WTC11 (cell line): ENCODE measurements around the gene CAMK1G. TPM values are rescaled to one million over a fixed set of nuclear protein-coding genes. Genes with fewer than 3 reads are reported as not detected.

Experiments
- ATAC-seq: fragments of 200-7000 bp; cut with Tn5 transposase; 2 replicates; pipeline ENCODE4 v1.10.0; 2021; ENCODE audit warnings: mild to moderate bottlenecking, moderate library complexity
- CTCF ChIA-PET: fragments of 300-600 bp; sonication (Branson Sonifier 250); formaldehyde crosslinking; loops from one replicate; lab custom pipeline; 2021; ENCODE audit warnings: antibody characterized with exemption; lab: Charles Lee
- POLR2A ChIA-PET: fragments of 350-600 bp; sonication (Branson Sonifier 250); formaldehyde crosslinking; loops from one replicate; lab custom pipeline; 2021; ENCODE audit warnings: antibody characterized with exemption; lab: Charles Lee
- DNase-seq: peaks from one replicate; pipeline ENCODE4 v3.0.0; 2021; ENCODE audit warnings: low spot score
- H3K27ac Mint-ChIP-seq: 2 replicates; pipeline ENCODE4 v1.8.0; 2021; ENCODE audit warnings: mixed read lengths
- H3K27me3 Mint-ChIP-seq: 2 replicates; pipeline ENCODE4 v1.8.0; 2021; ENCODE audit warnings: low read depth, mild to moderate bottlenecking, moderate library complexity, mixed read lengths
- H3K36me3 Mint-ChIP-seq: 2 replicates; pipeline ENCODE4 v1.8.0; 2021; ENCODE audit warnings: mixed read lengths
- H3K4me1 Mint-ChIP-seq: 2 replicates; pipeline ENCODE4 v1.8.0; 2022; ENCODE audit warnings: mixed read lengths
- H3K4me3 Mint-ChIP-seq: 2 replicates; pipeline ENCODE4 v1.8.0; 2021; ENCODE audit warnings: mild to moderate bottlenecking, moderate library complexity, mixed read lengths
- H3K9me3 Mint-ChIP-seq: 2 replicates; pipeline ENCODE4 v1.8.0; 2021; ENCODE audit warnings: mixed read lengths
- ATF1 ChIP-seq: sonication (generic); formaldehyde crosslinking; IDR thresholded peaks from 2 replicates; pipeline ENCODE4 v1.8.1; 2023; ENCODE audit warnings: mild to moderate bottlenecking, moderate library complexity, missing genetic modification reagents
- GABPB1 ChIP-seq: sonication (generic); formaldehyde crosslinking; IDR thresholded peaks from 2 replicates; pipeline ENCODE4 v1.8.1; 2023; ENCODE audit warnings: mild to moderate bottlenecking, missing genetic modification reagents
- GRHL2 ChIP-seq: fragments of 250-450 bp; sonication (Bioruptor Pico); IDR thresholded peaks from 2 replicates; pipeline ENCODE4 v1.8.0; 2022; ENCODE audit warnings: mild to moderate bottlenecking, moderate library complexity; ENCODE audit not compliant: insufficient replicate concordance, severe bottlenecking
- JUN ChIP-seq: sonication (generic); formaldehyde crosslinking; IDR thresholded peaks from 2 replicates; pipeline ENCODE4 v1.8.0; 2023; ENCODE audit warnings: mild to moderate bottlenecking, missing genetic modification reagents
- TEAD1 ChIP-seq: sonication (generic); formaldehyde crosslinking; IDR thresholded peaks from 2 replicates; pipeline ENCODE4 v1.8.0; 2022; ENCODE audit warnings: mild to moderate bottlenecking, missing genetic modification reagents
- TEAD4 ChIP-seq: sonication (generic); formaldehyde crosslinking; IDR thresholded peaks from 2 replicates; pipeline ENCODE4 v1.8.0; 2022; ENCODE audit warnings: mild to moderate bottlenecking, missing genetic modification reagents
- ZNF121 ChIP-seq: sonication (generic); formaldehyde crosslinking; IDR thresholded peaks from 2 replicates; pipeline ENCODE4 v1.8.0; 2023; ENCODE audit warnings: missing genetic modification reagents
- ZNF423 ChIP-seq: fragments of 250-450 bp; sonication (Bioruptor Pico); IDR thresholded peaks from 2 replicates; pipeline ENCODE4 v2.1.2; 2022; ENCODE audit warnings: mild to moderate bottlenecking, moderate library complexity
- total RNA-seq: library from RNA; stranded (reverse); gene quantifications from 3 replicates; pipeline ENCODE4 v1.2.3, GENCODE V29; 2021
- TF ChIP-seq, protein P1 (sequence below): fragments of 250-450 bp; sonication (Bioruptor Pico); IDR thresholded peaks from 2 replicates; pipeline ENCODE4 v1.9.0; 2021; ENCODE audit warnings: moderate library complexity, mild to moderate bottlenecking, inconsistent platforms, borderline replicate concordance
- TF ChIP-seq, protein P2 (sequence below): sonication (generic); formaldehyde crosslinking; IDR thresholded peaks from 2 replicates; pipeline ENCODE4 v1.8.0; 2023; ENCODE audit warnings: missing genetic modification reagents
- TF ChIP-seq, protein P3 (sequence below): fragments of 250-450 bp; sonication (Bioruptor Pico); IDR thresholded peaks from 2 replicates; pipeline ENCODE4 v2.1.2; 2022; ENCODE audit warnings: mild to moderate bottlenecking, moderate library complexity

The CAMK1G gene
- total RNA-seq, 1 experiment from 2014 or later: 0.28 TPM

- Mint-ChIP-seq H3K9me3 (no peaks in the 10 kb centered on the region), H3K4me1 (peaks cover 36% of the 10 kb centered on the region), H3K36me3 (no peaks in the 10 kb centered on the region), H3K4me3 (no peak overlapping the region), H3K27me3 (peaks cover 50% of the 10 kb centered on the region), H3K27ac (no peak overlapping the region)
- ATAC-seq: no peak
- ChIA-PET POLR2A (no interaction called here), CTCF (interaction anchor here (2.4 to 3.0 kb wide), 2 partner anchors 15 to 19 kb away, joined by 21 to 45 read pairs; no protein-coding TSS in a partner anchor)
- no peak for DNase-seq
- no peak for TF ChIP-seq ATF1
Observed at GRCh38 chr1:209550519-209550918, 33.0 kb upstream of the CAMK1G start.

- peaks cover 29% of the 10 kb centered on the region for H3K27me3 Mint-ChIP-seq
- no peaks in the 10 kb centered on the region for H3K36me3 Mint-ChIP-seq
- H3K4me3 Mint-ChIP-seq: no peak overlapping the region
- H3K27ac Mint-ChIP-seq: no peak overlapping the region
- ChIA-PET POLR2A (no interaction called here), CTCF (interaction anchor here (0.8 to 2.0 kb wide), 4 partner anchors 9 to 23 kb away, joined by 3 to 12 read pairs (median 4); no protein-coding TSS in a partner anchor)
- ATAC-seq: peak; percentile 8
- peaks cover 36% of the 10 kb centered on the region for H3K4me1 Mint-ChIP-seq
- no peak for DNase-seq
- peak; percentile 66; the same call in 1 of the 2 replicates for TF ChIP-seq ZNF423 (CRISPR knock-in tag)
- TF ChIP-seq, protein P1, sequence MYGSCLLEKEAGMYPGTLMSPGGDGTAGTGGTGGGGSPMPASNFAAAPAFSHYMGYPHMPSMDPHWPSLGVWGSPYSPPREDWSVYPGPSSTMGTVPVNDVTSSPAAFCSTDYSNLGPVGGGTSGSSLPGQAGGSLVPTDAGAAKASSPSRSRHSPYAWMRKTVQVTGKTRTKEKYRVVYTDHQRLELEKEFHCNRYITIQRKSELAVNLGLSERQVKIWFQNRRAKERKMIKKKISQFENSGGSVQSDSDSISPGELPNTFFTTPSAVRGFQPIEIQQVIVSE (CRISPR knock-in tag): no peak
- H3K9me3 Mint-ChIP-seq: no peaks in the 10 kb centered on the region
Observed at GRCh38 chr1:209552406-209553264, 30.9 kb upstream of the CAMK1G start.

DNA sequence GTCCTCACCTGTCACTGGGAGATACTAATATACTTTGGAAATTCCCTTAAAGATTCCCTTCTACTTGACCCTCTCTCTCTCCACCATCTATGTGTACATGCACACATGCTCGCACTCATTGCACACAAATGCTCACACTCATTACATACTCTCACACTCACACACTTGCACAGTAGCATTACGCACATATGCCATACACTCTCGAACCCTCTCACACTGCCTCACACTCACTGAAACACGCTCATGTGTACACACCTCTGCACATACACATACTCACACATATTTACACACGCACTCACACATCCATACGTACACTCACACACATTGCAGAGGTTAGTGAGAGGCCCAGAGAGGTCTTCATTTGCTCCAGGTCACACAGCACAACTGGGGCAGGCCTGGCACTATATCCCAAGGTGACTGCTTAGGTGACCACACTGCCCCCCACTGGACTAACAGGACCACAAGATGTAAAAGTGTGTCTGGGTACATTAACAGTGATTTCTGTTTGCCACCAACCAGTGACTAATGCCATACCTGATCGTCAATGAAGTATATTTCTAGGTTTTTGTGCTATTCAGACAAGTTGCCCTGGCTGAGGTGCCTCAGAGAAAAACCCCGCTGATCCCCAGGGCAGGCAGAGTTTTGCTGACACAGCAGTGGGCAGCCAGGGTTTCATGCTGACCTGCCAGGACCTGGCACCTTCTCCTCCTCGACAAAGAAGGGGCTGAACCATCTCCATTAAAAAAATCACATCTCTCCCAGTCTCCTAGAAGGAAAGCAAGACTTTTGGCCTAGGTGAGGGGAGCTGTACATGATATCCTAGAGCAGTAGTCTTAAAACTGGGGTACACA lies 28.5 kb upstream of the CAMK1G start:
- Mint-ChIP-seq H3K27ac (no peak overlapping the region), H3K27me3 (peaks cover 12% of the 10 kb centered on the region), H3K4me3 (no peak overlapping the region), H3K36me3 (no peaks in the 10 kb centered on the region), H3K9me3 (no peaks in the 10 kb centered on the region), H3K4me1 (peaks cover 22% of the 10 kb centered on the region)
- ATAC-seq (peak; percentile 26), DNase-seq (no peak)
- TF ChIP-seq, protein P2, sequence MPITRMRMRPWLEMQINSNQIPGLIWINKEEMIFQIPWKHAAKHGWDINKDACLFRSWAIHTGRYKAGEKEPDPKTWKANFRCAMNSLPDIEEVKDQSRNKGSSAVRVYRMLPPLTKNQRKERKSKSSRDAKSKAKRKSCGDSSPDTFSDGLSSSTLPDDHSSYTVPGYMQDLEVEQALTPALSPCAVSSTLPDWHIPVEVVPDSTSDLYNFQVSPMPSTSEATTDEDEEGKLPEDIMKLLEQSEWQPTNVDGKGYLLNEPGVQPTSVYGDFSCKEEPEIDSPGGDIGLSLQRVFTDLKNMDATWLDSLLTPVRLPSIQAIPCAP (CRISPR knock-in tag): no peak
- TF ChIP-seq JUN (CRISPR knock-in tag) (no peak), ZNF121 (CRISPR knock-in tag) (peak; percentile 51; the same call in 1 of the 2 replicates)
- ChIA-PET CTCF (interaction anchor here (1.2 kb wide), 1 partner anchor 36 kb away, joined by 3 read pairs; no protein-coding TSS in a partner anchor), POLR2A (no interaction called here)

GRCh38 chr1:209556162-209556690 lies 27.3 kb upstream of the CAMK1G start:
- ChIA-PET CTCF (interaction anchor here (0.6 to 1.2 kb wide), 8 partner anchors 10 to 348 kb away, joined by 3 to 12 read pairs (median 6); no protein-coding TSS in a partner anchor), POLR2A (no interaction called here)
- H3K4me3 Mint-ChIP-seq: peak overlapping the region; percentile 47
- TF ChIP-seq TEAD4 (CRISPR knock-in tag) (peak; percentile 57; the same call in 1 of the 2 replicates), TEAD1 (CRISPR knock-in tag) (peak; percentile 59; the same call in 1 of the 2 replicates), GABPB1 (CRISPR knock-in tag) (no peak), ZNF423 (CRISPR knock-in tag) (no peak), GRHL2 (CRISPR knock-in tag) (no peak)
- TF ChIP-seq, protein P3, sequence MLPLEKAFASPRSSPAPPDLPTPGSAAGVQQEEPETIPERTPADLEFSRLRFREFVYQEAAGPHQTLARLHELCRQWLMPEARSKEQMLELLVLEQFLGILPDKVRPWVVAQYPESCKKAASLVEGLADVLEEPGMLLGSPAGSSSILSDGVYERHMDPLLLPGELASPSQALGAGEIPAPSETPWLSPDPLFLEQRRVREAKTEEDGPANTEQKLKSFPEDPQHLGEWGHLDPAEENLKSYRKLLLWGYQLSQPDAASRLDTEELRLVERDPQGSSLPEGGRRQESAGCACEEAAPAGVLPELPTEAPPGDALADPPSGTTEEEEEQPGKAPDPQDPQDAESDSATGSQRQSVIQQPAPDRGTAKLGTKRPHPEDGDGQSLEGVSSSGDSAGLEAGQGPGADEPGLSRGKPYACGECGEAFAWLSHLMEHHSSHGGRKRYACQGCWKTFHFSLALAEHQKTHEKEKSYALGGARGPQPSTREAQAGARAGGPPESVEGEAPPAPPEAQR: no peak
- peak overlapping the region; percentile 89; the same call in 1 of the 2 replicates for H3K27ac Mint-ChIP-seq
- H3K36me3 Mint-ChIP-seq: no peaks in the 10 kb centered on the region
- peaks cover 28% of the 10 kb centered on the region for H3K4me1 Mint-ChIP-seq
- H3K27me3 Mint-ChIP-seq: peaks cover 1% of the 10 kb centered on the region; the same call in 1 of the 2 replicates
- H3K9me3 Mint-ChIP-seq: no peaks in the 10 kb centered on the region
- DNase-seq (no peak), ATAC-seq (peak; percentile 87)
